ENCODE data around the gene FBXO2. TPM values are rescaled to one million over a fixed set of nuclear protein-coding genes. Genes with fewer than 3 reads are reported as not detected.
"Not testable (repeated sequence)": the region's sequence is repeated elsewhere in the genome, so short reads cannot be mapped to it uniquely, and the experiment has no call there.

Gene FBXO2
- total RNA-seq, 1 donor = 4.3 TPM

GRCh38 chr1:11643782-11644181 is 10.4 kb downstream of the FBXO2 start:
- no peak for TF ChIP-seq CTCF (IDR thresholded peaks at IDR 0.05; ENCODE audit: insufficient read depth, low read depth, low read length)
- no peak overlapping the region for H3K4me3 ChIP-seq (ENCODE audit: low read depth, low read length)
- no peak for DNase-seq (ENCODE audit: low read depth)

DNA sequence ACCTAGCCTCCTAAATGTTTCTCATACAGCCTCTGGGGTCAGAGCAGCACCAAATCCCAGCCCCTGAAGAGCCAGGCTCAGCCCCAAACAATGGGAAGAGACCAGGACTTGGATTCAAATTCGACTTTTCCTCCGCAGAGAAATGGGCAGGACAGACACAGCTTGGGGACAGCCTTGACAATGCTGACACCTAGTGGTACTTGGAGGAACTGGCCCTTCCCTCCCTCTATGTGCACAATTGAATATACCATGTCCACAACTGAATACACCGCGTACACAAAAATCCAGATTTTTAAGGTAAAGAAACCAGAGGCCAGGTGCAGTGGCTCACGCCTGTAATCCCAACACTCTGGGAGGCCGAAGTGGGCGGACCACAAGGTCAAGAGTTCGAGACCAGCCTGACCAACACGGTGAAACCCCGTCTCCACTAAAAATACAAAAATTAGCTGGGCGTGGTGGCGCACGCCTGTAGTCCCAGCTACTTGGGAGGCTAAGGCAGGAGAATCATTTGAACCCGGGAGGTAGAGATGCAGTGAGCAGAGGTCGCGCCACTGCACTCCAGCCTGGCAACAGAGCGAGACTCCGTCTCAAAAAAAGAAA is 11.7 kb downstream of the FBXO2 start:
- peak; percentile 98 for TF ChIP-seq CTCF (IDR thresholded peaks at IDR 0.05; ENCODE audit: insufficient read depth, low read depth, low read length)
- not testable (repeated sequence) for H3K4me3 ChIP-seq (ENCODE audit: low read depth, low read length)
- peak; percentile 57 for DNase-seq (ENCODE audit: low read depth)

- no peak for TF ChIP-seq CTCF (IDR thresholded peaks at IDR 0.05; ENCODE audit: insufficient read depth, low read depth, low read length)
- H3K4me3 ChIP-seq (ENCODE audit: low read depth, low read length) = no peak overlapping the region
- no peak for DNase-seq (ENCODE audit: low read depth)
Observed at GRCh38 chr1:11641776-11642305, 12.4 kb downstream of the FBXO2 start.

- no peak overlapping the region for H3K4me3 ChIP-seq (ENCODE audit: low read depth, low read length)
- DNase-seq (ENCODE audit: low read depth) = no peak
- TF ChIP-seq CTCF (IDR thresholded peaks at IDR 0.05; ENCODE audit: insufficient read depth, low read depth, low read length) = no peak
Observed at GRCh38 chr1:11640944-11641343, 13.3 kb downstream of the FBXO2 start.

DNA sequence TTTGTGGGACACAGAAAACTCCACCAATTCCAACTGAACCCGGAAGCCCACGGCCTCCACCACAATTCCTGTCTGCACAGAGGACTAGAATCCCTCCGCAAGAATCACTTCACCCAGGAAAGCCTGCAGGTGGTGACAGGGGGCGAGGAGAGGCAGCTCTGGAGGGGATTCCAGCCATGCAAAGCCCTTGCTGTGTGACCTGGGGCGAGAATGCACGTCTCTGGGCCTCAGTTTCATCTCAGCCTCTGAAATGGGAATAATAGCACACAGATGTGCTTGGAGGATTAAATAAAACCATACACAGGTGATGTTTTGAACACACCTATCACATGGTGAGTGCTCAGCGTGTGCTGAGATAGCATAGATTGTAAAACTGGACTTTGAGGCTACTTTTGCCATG is 14.1 kb downstream of the FBXO2 start:
- TF ChIP-seq CTCF (IDR thresholded peaks at IDR 0.05; ENCODE audit: insufficient read depth, low read depth, low read length) = no peak
- no peak overlapping the region for H3K4me3 ChIP-seq (ENCODE audit: low read depth, low read length)
- DNase-seq (ENCODE audit: low read depth) = no peak

DNA sequence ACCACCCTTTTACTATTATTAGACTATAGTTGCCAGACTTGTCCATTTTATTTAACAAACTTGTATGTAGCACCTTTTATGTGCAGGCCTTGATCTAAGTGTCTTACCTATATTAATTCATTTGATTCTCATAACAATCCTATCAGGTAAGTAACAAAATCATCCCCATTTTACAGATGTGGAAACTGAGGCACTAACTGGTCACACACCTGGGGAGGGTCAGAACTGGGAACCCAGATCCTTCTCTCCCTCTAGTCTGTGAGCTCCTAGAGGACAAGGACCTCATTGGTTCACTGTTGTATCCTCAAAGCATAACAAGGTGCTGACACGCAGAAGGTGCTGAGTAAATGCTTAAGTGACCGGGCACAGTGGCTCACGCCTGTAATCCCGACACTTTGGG is 14.9 kb downstream of the FBXO2 start:
- no peak overlapping the region for H3K4me3 ChIP-seq (ENCODE audit: low read depth, low read length)
- no peak for TF ChIP-seq CTCF (IDR thresholded peaks at IDR 0.05; ENCODE audit: insufficient read depth, low read depth, low read length)
- DNase-seq (ENCODE audit: low read depth) = no peak

GRCh38 chr1:11638121-11638520 is 16.1 kb downstream of the FBXO2 start:
- TF ChIP-seq CTCF (IDR thresholded peaks at IDR 0.05; ENCODE audit: insufficient read depth, low read depth, low read length) = no peak
- H3K4me3 ChIP-seq (ENCODE audit: low read depth, low read length) = no peak overlapping the region
- DNase-seq (ENCODE audit: low read depth) = no peak
